Measurements from ENCODE around the gene PCDHB9.
A peak's percentile ranks its signal among the peaks of the same experiment; 100 is the strongest.
"Not testable (repeated sequence)": the region's sequence is repeated elsewhere in the genome, so short reads cannot be mapped to it uniquely, and the experiment has no call there.

PCDHB9 gene

GRCh38 chr5:141213656-141214339, 26.8 kb downstream of the PCDHB9 start, which contains the start of gene PCDHB13:
TSS of gene PCDHB13 (plus strand) at chr5:141213919. CDS start at chr5:141214124, 205 bp downstream.
- H3K4me1 ChIP-seq (ENCODE audit: control insufficient read depth, insufficient read depth, low read length, unreplicated experiment); H3K79me2 ChIP-seq (ENCODE audit: control insufficient read depth, insufficient read depth, low read length, unreplicated experiment); H3K27ac ChIP-seq (ENCODE audit: low read depth, low read length); H3K36me3 ChIP-seq (ENCODE audit: insufficient read depth, low read length); H3K4me3 ChIP-seq (ENCODE audit: low read depth, low read length); H2AFZ ChIP-seq (ENCODE audit: low read length, unreplicated experiment): not testable (repeated sequence)
- peaks cover 27% of the 10 kb centered on the region for H3K27me3 ChIP-seq (ENCODE audit: insufficient read depth, low read length)

DNA sequence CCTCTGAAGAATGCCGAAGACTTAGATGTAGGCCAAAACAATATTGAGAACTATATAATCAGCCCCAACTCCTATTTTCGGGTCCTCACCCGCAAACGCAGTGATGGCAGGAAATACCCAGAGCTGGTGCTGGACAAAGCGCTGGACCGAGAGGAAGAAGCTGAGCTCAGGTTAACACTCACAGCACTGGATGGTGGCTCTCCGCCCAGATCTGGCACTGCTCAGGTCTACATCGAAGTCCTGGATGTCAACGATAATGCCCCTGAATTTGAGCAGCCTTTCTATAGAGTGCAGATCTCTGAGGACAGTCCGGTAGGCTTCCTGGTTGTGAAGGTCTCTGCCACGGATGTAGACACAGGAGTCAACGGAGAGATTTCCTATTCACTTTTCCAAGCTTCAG, 27.6 kb downstream of the PCDHB9 start:
- H3K27ac ChIP-seq (ENCODE audit: low read depth, low read length); H2AFZ ChIP-seq (ENCODE audit: low read length, unreplicated experiment); H3K79me2 ChIP-seq (ENCODE audit: control insufficient read depth, insufficient read depth, low read length, unreplicated experiment); H3K36me3 ChIP-seq (ENCODE audit: insufficient read depth, low read length); H3K4me3 ChIP-seq (ENCODE audit: low read depth, low read length); H3K4me1 ChIP-seq (ENCODE audit: control insufficient read depth, insufficient read depth, low read length, unreplicated experiment): not testable (repeated sequence)
- peaks cover 21% of the 10 kb centered on the region for H3K27me3 ChIP-seq (ENCODE audit: insufficient read depth, low read length)

DNA sequence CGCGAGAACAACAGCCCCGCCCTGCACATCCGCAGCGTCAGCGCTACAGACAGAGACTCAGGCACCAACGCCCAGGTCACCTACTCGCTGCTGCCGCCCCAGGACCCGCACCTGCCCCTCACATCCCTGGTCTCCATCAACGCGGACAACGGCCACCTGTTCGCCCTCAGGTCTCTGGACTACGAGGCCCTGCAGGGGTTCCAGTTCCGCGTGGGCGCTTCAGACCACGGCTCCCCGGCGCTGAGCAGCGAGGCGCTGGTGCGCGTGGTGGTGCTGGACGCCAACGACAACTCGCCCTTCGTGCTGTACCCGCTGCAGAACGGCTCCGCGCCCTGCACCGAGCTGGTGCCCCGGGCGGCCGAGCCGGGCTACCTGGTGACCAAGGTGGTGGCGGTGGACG, 28.5 kb downstream of the PCDHB9 start:
- H3K4me1 ChIP-seq (ENCODE audit: control insufficient read depth, insufficient read depth, low read length, unreplicated experiment); H2AFZ ChIP-seq (ENCODE audit: low read length, unreplicated experiment); H3K4me3 ChIP-seq (ENCODE audit: low read depth, low read length); H3K27ac ChIP-seq (ENCODE audit: low read depth, low read length); H3K79me2 ChIP-seq (ENCODE audit: control insufficient read depth, insufficient read depth, low read length, unreplicated experiment); H3K36me3 ChIP-seq (ENCODE audit: insufficient read depth, low read length): not testable (repeated sequence)
- H3K27me3 ChIP-seq (ENCODE audit: insufficient read depth, low read length) = peaks cover 16% of the 10 kb centered on the region; the same call in 1 of the 2 replicates

GRCh38 chr5:141216035-141216434, 29.1 kb downstream of the PCDHB9 start:
- H2AFZ ChIP-seq (ENCODE audit: low read length, unreplicated experiment); H3K36me3 ChIP-seq (ENCODE audit: insufficient read depth, low read length); H3K4me1 ChIP-seq (ENCODE audit: control insufficient read depth, insufficient read depth, low read length, unreplicated experiment); H3K27ac ChIP-seq (ENCODE audit: low read depth, low read length); H3K4me3 ChIP-seq (ENCODE audit: low read depth, low read length); H3K79me2 ChIP-seq (ENCODE audit: control insufficient read depth, insufficient read depth, low read length, unreplicated experiment): not testable (repeated sequence)
- H3K27me3 ChIP-seq (ENCODE audit: insufficient read depth, low read length) = peaks cover 16% of the 10 kb centered on the region; the same call in 1 of the 2 replicates

GRCh38 chr5:141223112-141223783, 36.3 kb downstream of the PCDHB9 start, which contains the start of gene PCDHB14:
TSS of gene PCDHB14 (plus strand) at chr5:141223343. CDS start at chr5:141223506, 163 bp downstream.
- H2AFZ ChIP-seq (ENCODE audit: low read length, unreplicated experiment) = no peak within 1 kb of the TSS
- H3K36me3 ChIP-seq (ENCODE audit: insufficient read depth, low read length) = no peaks in the 10 kb centered on the region
- H3K79me2 ChIP-seq (ENCODE audit: control insufficient read depth, insufficient read depth, low read length, unreplicated experiment) = no peaks in the 10 kb centered on the region
- H3K27me3 ChIP-seq (ENCODE audit: insufficient read depth, low read length) = peaks cover 33% of the 10 kb centered on the region
- H3K4me1 ChIP-seq (ENCODE audit: control insufficient read depth, insufficient read depth, low read length, unreplicated experiment) = no peaks in the 10 kb centered on the region
- H3K27ac ChIP-seq (ENCODE audit: low read depth, low read length) = no peak within 1 kb of the TSS
- peak within 1 kb of the TSS; percentile 70 for H3K4me3 ChIP-seq (ENCODE audit: low read depth, low read length)

GRCh38 chr5:141224844-141225243, 37.9 kb downstream of the PCDHB9 start:
- H2AFZ ChIP-seq (ENCODE audit: low read length, unreplicated experiment); H3K27ac ChIP-seq (ENCODE audit: low read depth, low read length); H3K79me2 ChIP-seq (ENCODE audit: control insufficient read depth, insufficient read depth, low read length, unreplicated experiment); H3K4me3 ChIP-seq (ENCODE audit: low read depth, low read length); H3K4me1 ChIP-seq (ENCODE audit: control insufficient read depth, insufficient read depth, low read length, unreplicated experiment); H3K36me3 ChIP-seq (ENCODE audit: insufficient read depth, low read length): not testable (repeated sequence)
- H3K27me3 ChIP-seq (ENCODE audit: insufficient read depth, low read length) = peaks cover 33% of the 10 kb centered on the region

GRCh38 chr5:141225421-141225820, 38.5 kb downstream of the PCDHB9 start:
- not testable (repeated sequence) for H3K4me3 ChIP-seq (ENCODE audit: low read depth, low read length); H2AFZ ChIP-seq (ENCODE audit: low read length, unreplicated experiment); H3K36me3 ChIP-seq (ENCODE audit: insufficient read depth, low read length); H3K79me2 ChIP-seq (ENCODE audit: control insufficient read depth, insufficient read depth, low read length, unreplicated experiment); H3K27ac ChIP-seq (ENCODE audit: low read depth, low read length); H3K4me1 ChIP-seq (ENCODE audit: control insufficient read depth, insufficient read depth, low read length, unreplicated experiment)
- peaks cover 33% of the 10 kb centered on the region for H3K27me3 ChIP-seq (ENCODE audit: insufficient read depth, low read length)

DNA sequence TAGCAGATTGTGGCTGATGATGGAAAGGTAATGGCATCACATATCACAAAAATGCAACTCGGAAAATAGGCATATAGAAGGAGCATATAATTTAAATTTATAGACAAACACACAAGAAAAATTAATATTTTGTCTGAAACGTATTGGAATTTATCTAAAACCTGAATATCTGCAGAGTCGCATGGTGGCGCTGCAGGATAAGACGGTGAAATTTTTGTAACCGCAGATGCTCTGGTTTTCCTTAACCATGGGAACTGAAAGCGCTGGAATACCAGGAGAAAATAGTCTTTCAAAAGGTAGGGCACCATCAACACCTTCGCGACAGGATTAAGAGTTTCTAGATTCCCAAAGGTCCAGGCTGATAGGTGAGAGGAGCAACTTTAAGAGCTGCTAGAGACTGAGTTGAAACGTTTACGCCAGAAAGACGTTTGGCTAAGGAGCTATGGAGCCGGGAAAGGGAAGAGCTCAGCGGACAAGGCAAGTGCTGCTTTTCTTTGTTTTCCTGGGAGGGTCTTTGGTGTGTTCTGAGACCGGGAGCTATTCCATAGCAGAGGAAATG, 47.2 kb downstream of the PCDHB9 start:
- Histone ChIP-seq H2AFZ (ENCODE audit: low read length, unreplicated experiment) (no peak overlapping the region), H3K4me3 (ENCODE audit: low read depth, low read length) (peak overlapping the region; percentile 54)

GRCh38 chr5:141235922-141236321, 49.0 kb downstream of the PCDHB9 start:
- not testable (repeated sequence) for H3K79me2 ChIP-seq (ENCODE audit: control insufficient read depth, insufficient read depth, low read length, unreplicated experiment); H3K27ac ChIP-seq (ENCODE audit: low read depth, low read length); H3K36me3 ChIP-seq (ENCODE audit: insufficient read depth, low read length); H3K4me3 ChIP-seq (ENCODE audit: low read depth, low read length); H3K4me1 ChIP-seq (ENCODE audit: control insufficient read depth, insufficient read depth, low read length, unreplicated experiment); H2AFZ ChIP-seq (ENCODE audit: low read length, unreplicated experiment)
- peaks cover 57% of the 10 kb centered on the region for H3K27me3 ChIP-seq (ENCODE audit: insufficient read depth, low read length)

More for the DNA sequence above, 47.2 kb downstream of the PCDHB9 start:
- H3K79me2 ChIP-seq (ENCODE audit: control insufficient read depth, insufficient read depth, low read length, unreplicated experiment) = no peaks in the 10 kb centered on the region
- peaks cover 41% of the 10 kb centered on the region for H3K27me3 ChIP-seq (ENCODE audit: insufficient read depth, low read length)
- no peaks in the 10 kb centered on the region for H3K36me3 ChIP-seq (ENCODE audit: insufficient read depth, low read length)
- H3K4me1 ChIP-seq (ENCODE audit: control insufficient read depth, insufficient read depth, low read length, unreplicated experiment) = no peaks in the 10 kb centered on the region
- no peak overlapping the region for H3K27ac ChIP-seq (ENCODE audit: low read depth, low read length)

- no peaks in the 10 kb centered on the region for H3K4me1 ChIP-seq (ENCODE audit: control insufficient read depth, insufficient read depth, low read length, unreplicated experiment)
- no peak overlapping the region for H2AFZ ChIP-seq (ENCODE audit: low read length, unreplicated experiment)
- no peaks in the 10 kb centered on the region for H3K36me3 ChIP-seq (ENCODE audit: insufficient read depth, low read length)
- no peak overlapping the region for H3K27ac ChIP-seq (ENCODE audit: low read depth, low read length)
- H3K4me3 ChIP-seq (ENCODE audit: low read depth, low read length) = no peak overlapping the region
- peaks cover 62% of the 10 kb centered on the region for H3K27me3 ChIP-seq (ENCODE audit: insufficient read depth, low read length)
- H3K79me2 ChIP-seq (ENCODE audit: control insufficient read depth, insufficient read depth, low read length, unreplicated experiment) = no peaks in the 10 kb centered on the region
Measured at GRCh38 chr5:141236516-141237313, 49.8 kb downstream of the PCDHB9 start.
